BLaER1 (cell line): Measurements from ENCODE around the gene DHRS13.

ENCODE experiments used
- H3K27ac ChIP-seq: shearing (Covaris generic); formaldehyde crosslinking; 2 replicates; pipeline ENCODE4 v1.8.1; 2022
- H3K27me3 ChIP-seq: shearing (Covaris generic); formaldehyde crosslinking; 2 replicates; pipeline ENCODE4 v1.8.1; 2022
- H3K36me3 ChIP-seq: shearing (Covaris generic); formaldehyde crosslinking; 2 replicates; pipeline ENCODE4 v1.8.1; 2022
- H3K4me1 ChIP-seq: shearing (Covaris generic); formaldehyde crosslinking; 2 replicates; pipeline ENCODE4 v1.8.1; 2022
- H3K4me2 ChIP-seq: shearing (Covaris generic); formaldehyde crosslinking; 2 replicates; pipeline ENCODE4 v1.8.1; 2022
- H3K4me3 ChIP-seq: shearing (Covaris generic); formaldehyde crosslinking; 2 replicates; pipeline ENCODE4 v1.8.1; 2022
- H3K9ac ChIP-seq: shearing (Covaris generic); formaldehyde crosslinking; 2 replicates; pipeline ENCODE4 v1.8.1; 2022
- H3K9me3 ChIP-seq: shearing (Covaris generic); formaldehyde crosslinking; 2 replicates; pipeline ENCODE4 v1.8.1; 2022
- H4K20me1 ChIP-seq: shearing (Covaris generic); formaldehyde crosslinking; 2 replicates; pipeline ENCODE4 v1.8.1; 2022
- Cebpa-rat ChIP-seq: shearing (Covaris generic); IDR thresholded peaks from 2 replicates; pipeline ENCODE4 v1.8.1; 2022

DHRS13 gene

GRCh38 chr17:28864991-28865849 lies 37.7 kb downstream of the DHRS13 start:
- H3K4me1 ChIP-seq, result no peaks in the 10 kb centered on the region
- no peak for TF ChIP-seq Cebpa-rat
- no peak overlapping the region; the same call in 1 of the 2 replicates for H3K27ac ChIP-seq
- H3K4me3 ChIP-seq, result no peak overlapping the region
- H3K36me3 ChIP-seq, result peaks cover 20% of the 10 kb centered on the region
- 0 out of 2 replicates have a peak overlapping the region, but pooled peaks have one; percentile 29 for H3K9ac ChIP-seq
- H3K9me3 ChIP-seq, result no peaks in the 10 kb centered on the region
- H3K4me2 ChIP-seq, result no peak overlapping the region
- H4K20me1 ChIP-seq, result no peaks in the 10 kb centered on the region
- H3K27me3 ChIP-seq, result no peaks in the 10 kb centered on the region

- H3K27ac ChIP-seq, result no peak overlapping the region
- H3K27me3 ChIP-seq, result no peaks in the 10 kb centered on the region
- H3K36me3 ChIP-seq, result peaks cover 32% of the 10 kb centered on the region
- H4K20me1 ChIP-seq, result no peaks in the 10 kb centered on the region
- H3K9me3 ChIP-seq, result no peaks in the 10 kb centered on the region
- H3K4me3 ChIP-seq, result no peak overlapping the region
- no peak overlapping the region for H3K9ac ChIP-seq
- H3K4me1 ChIP-seq, result no peaks in the 10 kb centered on the region
- H3K4me2 ChIP-seq, result no peak overlapping the region
- no peak for TF ChIP-seq Cebpa-rat
Measured at GRCh38 chr17:28863953-28864352, 38.9 kb downstream of the DHRS13 start.

GRCh38 chr17:28862561-28862960 lies 40.3 kb downstream of the DHRS13 start:
- Histone ChIP-seq H3K4me2 (no peak overlapping the region), H3K9ac (no peak overlapping the region), H4K20me1 (no peaks in the 10 kb centered on the region), H3K4me3 (no peak overlapping the region), H3K27me3 (no peaks in the 10 kb centered on the region), H3K4me1 (no peaks in the 10 kb centered on the region), H3K36me3 (peaks cover 46% of the 10 kb centered on the region), H3K9me3 (no peaks in the 10 kb centered on the region), H3K27ac (no peak overlapping the region)
- no peak for TF ChIP-seq Cebpa-rat

- no peaks in the 10 kb centered on the region for H3K27me3 ChIP-seq
Measured at GRCh38 chr17:28861393-28862203, 41.3 kb downstream of the DHRS13 start.

GRCh38 chr17:28860363-28860808 lies 42.5 kb downstream of the DHRS13 start:
- Histone ChIP-seq H3K4me2 (no peak overlapping the region), H3K27me3 (no peaks in the 10 kb centered on the region), H4K20me1 (no peaks in the 10 kb centered on the region), H3K36me3 (peaks cover 63% of the 10 kb centered on the region), H3K9ac (no peak overlapping the region), H3K4me1 (peaks cover 9% of the 10 kb centered on the region), H3K27ac (no peak overlapping the region), H3K4me3 (no peak overlapping the region), H3K9me3 (no peaks in the 10 kb centered on the region)
- TF ChIP-seq Cebpa-rat, result no peak

More at GRCh38 chr17:28861393-28862203, 41.3 kb downstream of the DHRS13 start:
- Histone ChIP-seq H3K4me2 (no peak overlapping the region), H3K27ac (no peak overlapping the region), H4K20me1 (no peaks in the 10 kb centered on the region), H3K4me1 (no peaks in the 10 kb centered on the region), H3K36me3 (peaks cover 56% of the 10 kb centered on the region), H3K4me3 (no peak overlapping the region), H3K9me3 (no peaks in the 10 kb centered on the region), H3K9ac (no peak overlapping the region)
- TF ChIP-seq Cebpa-rat, result no peak

- H3K4me1 ChIP-seq, result peaks cover 17% of the 10 kb centered on the region
- H3K36me3 ChIP-seq, result peaks cover 63% of the 10 kb centered on the region
- no peaks in the 10 kb centered on the region for H3K9me3 ChIP-seq
- no peak overlapping the region for H3K4me3 ChIP-seq
- no peaks in the 10 kb centered on the region for H4K20me1 ChIP-seq
- no peak overlapping the region for H3K4me2 ChIP-seq
- H3K27ac ChIP-seq, result no peak overlapping the region
- H3K9ac ChIP-seq, result no peak overlapping the region
- H3K27me3 ChIP-seq, result no peaks in the 10 kb centered on the region
- TF ChIP-seq Cebpa-rat, result no peak
Measured at GRCh38 chr17:28858801-28859355, 44.0 kb downstream of the DHRS13 start.

- no peak overlapping the region for H3K4me3 ChIP-seq
- H3K9me3 ChIP-seq, result no peaks in the 10 kb centered on the region
- H3K27ac ChIP-seq, result no peak overlapping the region
- TF ChIP-seq Cebpa-rat, result no peak
- peaks cover 21% of the 10 kb centered on the region for H3K4me1 ChIP-seq
- H3K9ac ChIP-seq, result no peak overlapping the region
- H3K36me3 ChIP-seq, result peaks cover 63% of the 10 kb centered on the region
- H4K20me1 ChIP-seq, result no peaks in the 10 kb centered on the region
- H3K27me3 ChIP-seq, result no peaks in the 10 kb centered on the region
- no peak overlapping the region for H3K4me2 ChIP-seq
Measured at GRCh38 chr17:28857905-28858800, 44.7 kb downstream of the DHRS13 start.

GRCh38 chr17:28856028-28856574 lies 46.8 kb downstream of the DHRS13 start:
- peak overlapping the region; percentile 93 for H3K4me2 ChIP-seq
- TF ChIP-seq Cebpa-rat, result no peak
- no peaks in the 10 kb centered on the region for H3K9me3 ChIP-seq
- H3K9ac ChIP-seq, result no peak overlapping the region
- H3K27ac ChIP-seq, result no peak overlapping the region
- H3K36me3 ChIP-seq, result peaks cover 51% of the 10 kb centered on the region
- H3K4me1 ChIP-seq, result peaks cover 21% of the 10 kb centered on the region
- no peaks in the 10 kb centered on the region for H4K20me1 ChIP-seq
- H3K4me3 ChIP-seq, result 0 out of 2 replicates have a peak overlapping the region, but pooled peaks have one; percentile 78
- no peaks in the 10 kb centered on the region for H3K27me3 ChIP-seq

GRCh38 chr17:28855336-28855679 lies 47.6 kb downstream of the DHRS13 start:
- Histone ChIP-seq H3K9ac (peak overlapping the region; percentile 84), H3K4me3 (peak overlapping the region; percentile 78), H3K4me2 (peak overlapping the region; percentile 93), H3K36me3 (peaks cover 44% of the 10 kb centered on the region), H3K4me1 (peaks cover 21% of the 10 kb centered on the region), H3K9me3 (no peaks in the 10 kb centered on the region), H3K27me3 (no peaks in the 10 kb centered on the region), H4K20me1 (no peaks in the 10 kb centered on the region), H3K27ac (peak overlapping the region; percentile 74)
- TF ChIP-seq Cebpa-rat, result no peak
